Calu3 (cell line): ENCODE data around the gene STRC. TPM values are rescaled to one million over a fixed set of nuclear protein-coding genes. Genes with fewer than 3 reads are reported as not detected.

ENCODE experiments used
- BruUV-seq: library from RNA; stranded (reverse); fragments of 400-500 nt; replicated peaks from 2 replicates; lab custom pipeline; 2021; lab: Mats Ljungman, UMichigan
- CTCF ChIA-PET: fragments of 300-600 bp; sonication (Branson Sonifier 250); formaldehyde crosslinking; loops from one replicate; lab custom pipeline; 2022; ENCODE audit warnings: antibody characterized with exemption; lab: Charles Lee
- DNase-seq: peaks from one replicate; pipeline ENCODE4 v3.0.0; 2022
- H3K27ac Mint-ChIP-seq: one replicate; pipeline ENCODE4 v1.8.0; 2022; ENCODE audit warnings: mixed read lengths; ENCODE audit not compliant: unreplicated experiment
- H3K27me3 Mint-ChIP-seq: one replicate; pipeline ENCODE4 v1.8.0; 2022; ENCODE audit warnings: mixed read lengths; ENCODE audit not compliant: unreplicated experiment
- H3K36me3 Mint-ChIP-seq: one replicate; pipeline ENCODE4 v1.8.0; 2022; ENCODE audit warnings: mild to moderate bottlenecking, moderate library complexity, mixed read lengths; ENCODE audit not compliant: insufficient read depth, unreplicated experiment
- H3K4me1 Mint-ChIP-seq: one replicate; pipeline ENCODE4 v1.8.0; 2022; ENCODE audit warnings: mild to moderate bottlenecking, low read depth, mixed read lengths; ENCODE audit not compliant: unreplicated experiment
- H3K4me3 Mint-ChIP-seq: one replicate; pipeline ENCODE4 v1.8.0; 2022; ENCODE audit warnings: mild to moderate bottlenecking, low read depth, moderate library complexity, mixed read lengths; ENCODE audit not compliant: unreplicated experiment
- H3K9me3 Mint-ChIP-seq: one replicate; pipeline ENCODE4 v1.8.0; 2022; ENCODE audit warnings: low read depth, mixed read lengths; ENCODE audit not compliant: unreplicated experiment
- intact Hi-C: fragments of 100-400 bp; cut with micrococcal nuclease; formaldehyde crosslinking; loops from one replicate; pipeline ENCODE4 v1.10.0; 2022; ENCODE audit not compliant: unreplicated experiment
- total RNA-seq: library from RNA; stranded (reverse); gene quantifications from 2 replicates; pipeline ENCODE4 v1.2.3, GENCODE V29; 2022
- TF ChIP-seq, protein P1 (sequence below): fragments of 200-600 bp; IDR thresholded peaks from one replicate; pipeline ENCODE4 v1.8.0; 2022; ENCODE audit warnings: antibody characterized with exemption; ENCODE audit not compliant: unreplicated experiment

The STRC gene
- total RNA-seq, 1 experiment from 2014 or later, result 0.57 TPM

DNA sequence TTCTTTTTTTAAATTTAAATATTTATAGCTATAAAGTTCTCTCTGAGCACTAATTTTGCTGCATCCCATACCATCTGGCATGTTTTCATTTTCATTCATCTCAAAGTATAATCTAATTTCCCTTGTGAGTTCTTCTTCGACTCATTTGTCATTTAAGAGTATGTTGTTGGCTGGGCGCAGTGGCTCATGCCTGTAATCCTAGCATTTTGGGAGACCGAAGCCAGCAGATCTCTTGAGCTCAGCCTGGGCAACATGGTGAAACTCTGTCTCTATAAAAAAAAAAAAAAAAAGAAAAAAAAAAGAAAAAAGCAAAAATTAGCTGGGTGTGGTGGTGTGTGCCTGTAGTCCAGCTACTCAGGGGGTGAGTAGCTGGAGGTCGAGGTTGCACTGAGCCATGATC is 66.3 kb downstream of the STRC start:
- BruUV-seq, result no TSS peak
- Mint-ChIP-seq H3K27ac (no peak overlapping the region), H3K4me1 (no peaks in the 10 kb centered on the region), H3K4me3 (no peak overlapping the region), H3K36me3 (peaks cover under 1% of the 10 kb centered on the region), H3K27me3 (no peaks in the 10 kb centered on the region), H3K9me3 (no peaks in the 10 kb centered on the region)
- no peak for DNase-seq
- TF ChIP-seq, protein P1, sequence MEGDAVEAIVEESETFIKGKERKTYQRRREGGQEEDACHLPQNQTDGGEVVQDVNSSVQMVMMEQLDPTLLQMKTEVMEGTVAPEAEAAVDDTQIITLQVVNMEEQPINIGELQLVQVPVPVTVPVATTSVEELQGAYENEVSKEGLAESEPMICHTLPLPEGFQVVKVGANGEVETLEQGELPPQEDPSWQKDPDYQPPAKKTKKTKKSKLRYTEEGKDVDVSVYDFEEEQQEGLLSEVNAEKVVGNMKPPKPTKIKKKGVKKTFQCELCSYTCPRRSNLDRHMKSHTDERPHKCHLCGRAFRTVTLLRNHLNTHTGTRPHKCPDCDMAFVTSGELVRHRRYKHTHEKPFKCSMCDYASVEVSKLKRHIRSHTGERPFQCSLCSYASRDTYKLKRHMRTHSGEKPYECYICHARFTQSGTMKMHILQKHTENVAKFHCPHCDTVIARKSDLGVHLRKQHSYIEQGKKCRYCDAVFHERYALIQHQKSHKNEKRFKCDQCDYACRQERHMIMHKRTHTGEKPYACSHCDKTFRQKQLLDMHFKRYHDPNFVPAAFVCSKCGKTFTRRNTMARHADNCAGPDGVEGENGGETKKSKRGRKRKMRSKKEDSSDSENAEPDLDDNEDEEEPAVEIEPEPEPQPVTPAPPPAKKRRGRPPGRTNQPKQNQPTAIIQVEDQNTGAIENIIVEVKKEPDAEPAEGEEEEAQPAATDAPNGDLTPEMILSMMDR, result no peak
- intact Hi-C loops, result no loop called here
- CTCF ChIA-PET, result no interaction called here

DNA sequence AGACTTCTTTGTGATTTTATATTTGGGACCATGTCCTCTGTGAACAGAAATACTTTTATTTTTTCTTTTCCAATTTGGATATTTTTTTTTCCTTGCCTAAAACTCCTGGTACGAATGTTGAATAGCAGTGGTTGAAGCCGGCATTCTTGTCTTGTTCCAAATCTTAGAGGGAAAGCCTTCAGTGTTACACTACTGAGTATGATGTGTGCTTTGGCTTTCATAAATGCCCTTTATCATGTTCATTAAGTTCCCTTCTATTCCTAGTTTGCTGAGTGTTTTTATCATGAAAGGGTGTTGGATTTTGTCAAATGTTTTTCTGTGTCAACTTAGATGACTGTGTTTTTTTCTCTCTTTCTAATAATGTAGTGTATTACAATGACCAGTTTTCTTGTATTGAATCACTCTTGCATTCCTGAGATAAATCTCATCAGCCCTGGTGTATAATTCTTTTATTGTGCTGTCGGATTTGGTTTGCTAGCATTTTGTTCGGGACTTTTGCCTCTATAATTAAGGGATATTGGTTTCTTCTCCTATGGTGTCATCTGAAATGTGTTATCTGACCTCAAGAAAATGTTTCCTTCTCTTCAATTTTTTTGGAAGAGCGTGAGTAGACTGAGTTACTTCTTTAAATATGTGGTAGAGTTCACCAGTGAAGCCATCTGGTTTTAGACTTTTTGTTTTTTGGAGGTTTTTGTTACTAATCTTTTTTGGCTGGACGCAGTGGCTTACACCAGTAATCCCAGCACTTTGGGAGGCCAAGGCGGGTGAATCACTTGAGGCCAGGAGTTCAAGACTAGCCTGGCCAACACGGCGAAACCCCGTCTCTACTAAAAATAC is 67.9 kb downstream of the STRC start:
- Mint-ChIP-seq H3K27ac (no peak overlapping the region), H3K27me3 (no peaks in the 10 kb centered on the region), H3K4me1 (no peaks in the 10 kb centered on the region), H3K36me3 (no peaks in the 10 kb centered on the region), H3K4me3 (no peak overlapping the region), H3K9me3 (no peaks in the 10 kb centered on the region)
- no peak for DNase-seq
- CTCF ChIA-PET, result no interaction called here
- TF ChIP-seq, protein P1, result no peak
- intact Hi-C loops, result no loop called here
- BruUV-seq, result no TSS peak

Other genes starting within 250 kb of the STRC start
- 18.6 and 27.1 TPM in 2 replicates for gene ZSCAN29, start 247.8 kb downstream of the STRC start, total RNA-seq
- gene TUBGCP4, start 247.7 kb downstream of the STRC start, total RNA-seq, result 19.3 and 22.7 TPM in 2 replicates
- 36.2 and 39.9 TPM in 2 replicates for gene TP53BP1, start 125.6 kb downstream of the STRC start, total RNA-seq
- gene MAP1A, start 101.2 kb downstream of the STRC start, total RNA-seq, result 0.05 and 0.27 TPM in 2 replicates
- gene PPIP5K1, start 28.6 kb downstream of the STRC start, total RNA-seq, result 28.1 and 29.4 TPM in 2 replicates
- 2.0 and 5.4 TPM in 2 replicates for gene CKMT1B, start 24.8 kb downstream of the STRC start, total RNA-seq
- gene CATSPER2, start 30.0 kb upstream of the STRC start, total RNA-seq, result 2.1 and 4.0 TPM in 2 replicates
- 0.66 and 1.2 TPM in 2 replicates for gene CKMT1A, start 75.1 kb upstream of the STRC start, total RNA-seq
- 409 and 431 TPM in 2 replicates for gene PDIA3, start 127.6 kb upstream of the STRC start, total RNA-seq
- gene ELL3, start 158.2 kb upstream of the STRC start, total RNA-seq, result 1.3 and 2.0 TPM in 2 replicates
- gene SERF2, start 173.5 kb upstream of the STRC start, total RNA-seq, result 331 and 358 TPM in 2 replicates
- gene SERINC4, start 181.4 kb upstream of the STRC start, total RNA-seq, result 0.33 TPM in 1 of 2 replicates, not detected in the other
- 15.8 and 17.4 TPM in 2 replicates for gene HYPK, start 181.8 kb upstream of the STRC start, total RNA-seq
- gene MFAP1, start 205.9 kb upstream of the STRC start, total RNA-seq, result 15.8 and 16.4 TPM in 2 replicates
- 7.8 and 11.5 TPM in 2 replicates for gene WDR76, start 208.2 kb upstream of the STRC start, total RNA-seq